ENCODE results near the gene RPLP2.

RPLP2 gene

GRCh38 chr11:819943-820649 is 10.3 kb downstream of the RPLP2 start:
- Mint-ChIP-seq H3K36me3 (peaks cover 44% of the 10 kb centered on the region), H3K27ac (peak overlapping the region; percentile 83), H3K9me3 (no peaks in the 10 kb centered on the region), H3K4me1 (peaks cover 15% of the 10 kb centered on the region), H3K4me3 (peak overlapping the region; percentile 76)
- DNase-seq (ENCODE audit: low spot score in 2 of 2) (peak; percentile 76 to 94), ATAC-seq (peak; percentile 81)

DNA sequence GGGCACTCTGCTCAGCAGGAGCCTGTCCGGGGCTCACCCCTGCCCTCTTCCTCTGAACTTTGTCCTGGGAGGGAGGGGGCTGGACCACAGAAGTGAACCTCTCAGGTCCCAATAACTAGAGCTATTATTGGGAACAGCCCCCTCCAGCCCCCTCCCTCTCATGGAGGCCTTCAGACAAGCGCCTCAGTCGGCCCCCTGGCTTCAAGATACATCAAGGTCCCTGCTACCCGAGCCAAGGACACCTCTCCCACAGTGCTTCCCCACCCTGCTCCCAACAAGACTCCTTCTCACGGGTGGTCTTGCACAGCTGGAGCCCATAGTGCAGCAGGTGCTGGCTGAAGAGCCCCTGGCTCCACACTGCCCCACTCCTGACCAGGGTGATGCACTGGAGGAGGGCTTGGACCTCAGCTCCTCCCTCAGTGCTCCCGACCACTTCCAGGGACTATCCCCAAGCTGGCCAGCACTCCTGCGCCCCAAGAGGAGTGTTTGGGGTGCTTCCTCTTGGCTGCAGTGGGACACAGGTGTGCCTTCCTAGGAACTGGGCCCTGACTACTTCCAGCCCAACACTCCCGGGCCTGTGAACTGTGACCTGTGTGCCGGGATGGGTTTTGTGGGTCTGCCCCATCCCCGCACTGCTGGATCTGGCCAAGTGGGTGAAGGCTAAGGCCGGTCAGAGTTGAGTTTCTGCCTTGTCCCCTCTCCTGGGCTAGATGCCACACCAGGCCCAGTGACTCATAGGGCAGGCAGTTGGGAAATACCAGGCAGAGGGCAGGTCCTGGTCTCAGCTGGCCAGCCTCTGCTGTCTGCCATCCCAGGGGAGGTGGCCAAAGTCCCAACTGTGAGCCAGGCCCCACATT is 11.1 kb downstream of the RPLP2 start:
- H3K36me3 Mint-ChIP-seq = peaks cover 43% of the 10 kb centered on the region
- peaks cover 17% of the 10 kb centered on the region for H3K4me1 Mint-ChIP-seq
- peak overlapping the region; percentile 76 for H3K4me3 Mint-ChIP-seq
- H3K27ac Mint-ChIP-seq = peak overlapping the region; percentile 83
- DNase-seq (ENCODE audit: low spot score in 2 of 2) (no peak), ATAC-seq (no peak)
- H3K9me3 Mint-ChIP-seq = no peaks in the 10 kb centered on the region

DNA sequence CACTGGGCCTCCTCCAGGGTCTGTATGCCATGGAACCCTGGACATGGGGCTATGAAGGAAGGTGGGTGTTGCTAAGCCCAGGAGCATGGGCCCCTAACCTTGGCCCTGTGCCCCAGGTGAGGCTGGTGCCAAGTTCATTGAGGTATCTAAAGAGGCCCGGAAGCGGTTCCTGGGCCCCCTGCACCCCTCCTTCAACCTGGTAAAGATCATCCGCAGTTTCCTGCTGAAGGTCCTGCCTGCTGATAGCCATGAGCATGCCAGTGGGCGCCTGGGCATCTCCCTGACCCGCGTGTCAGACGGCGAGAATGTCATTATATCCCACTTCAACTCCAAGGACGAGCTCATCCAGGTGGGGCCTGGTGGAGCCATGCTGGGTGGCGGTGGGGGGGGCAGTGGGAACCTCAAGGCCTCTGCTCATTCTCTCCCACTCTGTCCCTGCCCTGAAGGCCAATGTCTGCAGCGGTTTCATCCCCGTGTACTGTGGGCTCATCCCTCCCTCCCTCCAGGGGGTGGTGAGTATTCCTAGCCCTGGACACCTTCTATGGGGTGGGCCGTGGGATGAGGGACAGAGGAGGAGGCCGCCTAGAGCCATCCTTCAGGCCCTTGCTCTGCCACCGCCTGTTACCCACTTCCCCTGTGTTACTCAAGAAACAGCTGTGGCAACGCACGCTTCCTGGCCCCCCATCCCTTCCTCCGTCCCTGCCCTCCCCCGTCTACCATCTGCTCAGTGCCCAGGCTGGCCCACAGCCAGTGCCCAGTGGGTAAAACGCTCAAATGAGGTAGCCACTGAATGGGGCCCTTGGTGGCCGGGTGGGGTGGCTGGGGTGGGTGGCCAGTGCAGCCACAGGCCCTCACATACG is 12.0 kb downstream of the RPLP2 start:
- ATAC-seq (no peak), DNase-seq (ENCODE audit: low spot score in 2 of 2) (no peak)
- H3K9me3 Mint-ChIP-seq = no peaks in the 10 kb centered on the region
- H3K27ac Mint-ChIP-seq = peak overlapping the region; percentile 17
- H3K4me1 Mint-ChIP-seq = peaks cover 17% of the 10 kb centered on the region
- H3K36me3 Mint-ChIP-seq = peaks cover 43% of the 10 kb centered on the region
- H3K4me3 Mint-ChIP-seq = peak overlapping the region; percentile 76

DNA sequence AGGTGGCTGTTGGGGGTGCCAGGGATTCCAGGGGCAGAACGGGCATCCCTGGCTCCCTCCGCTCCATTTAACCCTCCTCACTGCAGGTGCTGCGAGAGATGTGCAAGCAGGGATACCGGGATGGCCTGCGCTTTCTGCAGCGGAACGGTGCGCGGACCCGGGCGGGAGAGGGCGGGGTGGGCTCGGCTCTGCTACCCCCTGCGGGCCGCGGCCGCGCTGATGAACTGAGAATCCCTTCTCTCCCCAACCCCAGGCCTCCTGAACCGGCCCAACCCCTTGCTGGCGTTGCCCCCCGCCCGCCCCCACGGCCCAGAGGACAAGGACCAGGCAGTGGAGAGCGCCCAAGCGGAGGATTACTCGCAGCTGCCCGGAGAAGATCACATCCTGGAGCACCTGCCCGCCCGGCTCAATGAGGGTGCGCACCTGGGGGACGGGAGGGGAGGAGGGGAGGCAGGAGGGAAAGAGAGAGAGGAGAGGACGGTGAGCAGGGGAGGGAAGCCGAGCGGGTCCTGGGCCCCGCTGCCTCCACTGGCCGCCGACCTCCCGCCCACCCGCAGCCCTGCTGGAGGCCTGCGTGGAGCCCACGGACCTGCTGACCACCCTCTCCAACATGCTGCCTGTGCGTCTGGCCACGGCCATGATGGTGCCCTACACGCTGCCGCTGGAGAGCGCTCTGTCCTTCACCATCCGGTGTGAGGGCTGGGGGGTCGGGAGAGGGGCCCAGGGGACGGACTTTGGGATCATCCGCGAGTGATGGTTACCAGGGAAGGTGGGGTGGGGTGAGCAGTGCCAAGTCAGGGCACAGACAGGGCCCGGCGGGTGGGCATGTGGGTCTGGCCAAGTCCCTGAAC is 13.9 kb downstream of the RPLP2 start:
- Mint-ChIP-seq H3K4me3 (no peak overlapping the region), H3K27ac (no peak overlapping the region), H3K36me3 (peaks cover 43% of the 10 kb centered on the region), H3K9me3 (no peaks in the 10 kb centered on the region), H3K4me1 (peaks cover 25% of the 10 kb centered on the region)
- no peak for DNase-seq (ENCODE audit: low spot score in 2 of 2)
- no peak for ATAC-seq

- Mint-ChIP-seq H3K9me3 (no peaks in the 10 kb centered on the region), H3K4me3 (no peak overlapping the region), H3K27ac (no peak overlapping the region), H3K36me3 (peaks cover 43% of the 10 kb centered on the region), H3K4me1 (peaks cover 23% of the 10 kb centered on the region)
- ATAC-seq (no peak), DNase-seq (ENCODE audit: low spot score in 2 of 2) (no peak)
Measured at GRCh38 chr11:824292-824880, 14.6 kb downstream of the RPLP2 start.

DNA sequence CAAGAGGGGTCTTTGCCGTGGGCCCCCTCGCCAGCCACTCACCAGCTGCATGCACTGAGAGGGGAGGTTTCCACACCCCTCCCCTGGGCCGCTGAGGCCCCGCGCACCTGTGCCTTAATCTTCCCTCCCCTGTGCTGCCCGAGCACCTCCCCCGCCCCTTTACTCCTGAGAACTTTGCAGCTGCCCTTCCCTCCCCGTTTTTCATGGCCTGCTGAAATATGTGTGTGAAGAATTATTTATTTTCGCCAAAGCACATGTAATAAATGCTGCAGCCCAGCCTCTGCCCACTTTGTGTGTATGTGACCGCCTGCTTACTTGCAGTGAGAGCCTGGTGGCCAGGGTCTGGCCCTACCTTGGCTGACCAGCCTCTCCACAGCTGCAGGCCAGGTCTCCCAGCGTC is 15.2 kb downstream of the RPLP2 start:
- DNase-seq (ENCODE audit: low spot score in 2 of 2) (no peak), ATAC-seq (no peak)
- Mint-ChIP-seq H3K36me3 (peaks cover 40% of the 10 kb centered on the region), H3K27ac (no peak overlapping the region), H3K9me3 (no peaks in the 10 kb centered on the region), H3K4me1 (peaks cover 23% of the 10 kb centered on the region), H3K4me3 (no peak overlapping the region)

DNA sequence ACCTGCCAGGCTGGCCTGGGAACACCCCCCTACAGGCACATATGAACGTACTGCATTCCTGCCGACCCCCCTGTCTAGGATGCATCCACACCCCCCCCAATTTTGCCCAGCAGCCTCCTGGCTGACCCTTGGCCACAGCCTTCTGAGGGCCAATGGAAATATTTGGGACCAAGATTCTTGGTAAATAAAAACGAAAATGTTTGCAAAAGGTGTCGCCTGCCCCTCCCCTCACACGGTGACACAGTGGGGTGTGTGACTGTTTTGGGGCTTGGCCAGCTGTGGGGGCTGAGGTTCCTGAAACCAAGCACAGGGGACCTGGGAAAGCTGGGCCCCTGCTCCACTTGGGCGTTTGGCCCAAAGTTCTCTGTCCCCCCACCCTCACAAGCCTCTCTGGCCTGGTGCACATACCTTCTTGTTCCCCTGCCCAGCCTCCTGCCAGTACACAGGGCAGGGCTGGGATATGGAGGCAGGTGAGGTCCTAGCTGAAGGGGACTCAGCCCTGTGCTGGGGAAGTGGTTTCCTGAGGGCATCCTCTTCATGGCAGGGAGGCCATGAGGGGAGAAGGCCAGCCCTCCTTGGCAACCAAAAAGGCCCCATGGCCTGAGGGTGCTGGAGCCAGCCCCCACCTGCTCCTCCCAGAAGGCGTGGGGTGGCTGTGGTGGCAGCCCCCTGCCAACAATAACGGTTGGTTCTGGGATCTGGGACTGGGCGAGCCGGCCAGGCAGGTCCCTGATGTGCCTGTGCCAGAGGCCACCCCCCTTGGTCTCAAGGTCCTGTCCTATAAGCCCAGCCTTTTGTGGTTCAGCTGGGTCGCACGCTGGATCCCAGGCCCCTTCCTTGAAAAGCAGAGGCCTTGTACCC is 15.8 kb downstream of the RPLP2 start:
- ATAC-seq = no peak
- Mint-ChIP-seq H3K9me3 (no peaks in the 10 kb centered on the region), H3K27ac (no peak overlapping the region), H3K36me3 (peaks cover 36% of the 10 kb centered on the region), H3K4me3 (no peak overlapping the region), H3K4me1 (peaks cover 23% of the 10 kb centered on the region)
- no peak for DNase-seq (ENCODE audit: low spot score in 2 of 2)

DNA sequence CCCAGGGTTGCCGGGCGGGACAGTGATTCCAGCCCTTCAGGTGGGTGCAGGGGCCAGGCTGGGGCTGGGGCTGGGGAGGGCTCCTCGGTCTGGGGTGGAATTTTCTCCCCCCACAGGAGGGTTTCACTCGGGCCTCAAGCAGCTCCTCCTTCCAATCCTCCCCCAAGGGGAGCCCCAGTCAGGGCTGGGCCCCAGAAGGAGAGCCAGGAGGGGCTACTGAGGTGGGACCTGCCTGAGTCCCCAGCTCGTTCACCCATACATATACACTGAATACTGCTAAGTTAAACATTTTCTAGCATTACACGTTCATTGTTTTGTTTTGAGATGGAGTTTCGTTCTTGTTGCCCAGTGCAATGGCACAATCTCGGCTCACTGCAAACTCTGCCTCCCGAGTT is 16.5 kb downstream of the RPLP2 start:
- DNase-seq (ENCODE audit: low spot score in 2 of 2) = no peak
- no peak for ATAC-seq
- Mint-ChIP-seq H3K36me3 (peaks cover 30% of the 10 kb centered on the region), H3K4me1 (peaks cover 16% of the 10 kb centered on the region), H3K27ac (no peak overlapping the region), H3K4me3 (peak overlapping the region; percentile 70), H3K9me3 (no peaks in the 10 kb centered on the region)

DNA sequence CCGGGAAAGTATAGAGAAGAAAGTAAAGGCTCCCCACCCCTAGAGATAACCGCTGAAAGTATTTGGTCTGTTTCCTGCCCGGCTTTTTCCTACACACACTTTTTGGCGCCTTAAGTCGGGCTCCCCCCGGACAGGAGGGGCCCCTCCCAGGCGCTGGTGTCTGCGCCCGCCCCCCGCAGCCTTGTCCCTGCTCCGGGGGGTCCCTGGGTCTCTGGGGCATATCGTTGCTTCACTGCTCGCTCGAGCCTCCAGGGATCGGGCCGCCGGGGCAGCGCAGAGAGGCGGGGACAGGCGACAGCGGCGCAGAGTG is 17.0 kb downstream of the RPLP2 start:
- H3K4me1 Mint-ChIP-seq = peaks cover 16% of the 10 kb centered on the region
- H3K9me3 Mint-ChIP-seq = no peaks in the 10 kb centered on the region
- no peak for ATAC-seq
- peaks cover 29% of the 10 kb centered on the region for H3K36me3 Mint-ChIP-seq
- H3K27ac Mint-ChIP-seq = no peak overlapping the region
- H3K4me3 Mint-ChIP-seq = peak overlapping the region; percentile 70
- DNase-seq (ENCODE audit: low spot score in 2 of 2) = no peak

DNA sequence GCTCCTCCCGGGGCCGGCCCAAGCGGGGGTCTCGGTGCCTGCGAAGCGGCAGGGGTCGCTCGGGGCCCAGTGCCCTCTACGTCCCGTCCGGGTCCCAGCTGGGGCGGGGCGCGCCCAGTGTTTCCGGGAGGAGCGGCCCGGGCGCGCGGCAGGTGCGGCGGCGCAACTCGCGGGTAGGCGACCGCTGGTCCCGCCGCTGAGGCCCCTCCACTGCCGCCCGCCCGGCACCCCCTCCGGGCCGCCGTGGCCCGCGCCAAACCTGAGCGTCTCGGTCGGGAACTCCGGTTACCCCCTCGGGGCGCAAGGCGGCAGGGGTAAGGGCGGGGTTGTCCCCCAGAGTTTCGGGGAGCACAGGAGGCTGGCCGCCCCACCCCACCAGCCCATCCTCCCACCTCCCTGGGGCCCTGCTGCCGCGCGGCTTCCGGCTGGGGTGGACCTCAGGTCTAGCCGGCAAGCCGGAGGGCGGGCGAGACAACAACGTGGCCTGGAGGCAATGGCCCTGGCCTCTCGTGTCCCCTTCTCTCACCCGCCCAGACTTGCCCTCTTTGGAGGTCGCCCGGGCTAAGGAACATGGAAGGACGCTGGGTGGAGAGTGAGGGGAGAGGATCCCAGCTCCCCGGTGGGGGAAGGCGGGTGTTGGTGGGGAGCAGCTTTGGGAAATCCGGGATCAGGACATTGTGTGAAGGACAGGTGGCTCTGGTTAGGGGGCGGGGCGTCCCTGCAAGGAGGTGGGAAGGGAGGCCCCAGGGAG is 17.6 kb downstream of the RPLP2 start:
- H3K36me3 Mint-ChIP-seq = peaks cover 24% of the 10 kb centered on the region
- H3K27ac Mint-ChIP-seq = no peak overlapping the region
- H3K4me3 Mint-ChIP-seq = peak overlapping the region; percentile 70
- peaks cover 16% of the 10 kb centered on the region for H3K4me1 Mint-ChIP-seq
- ATAC-seq (peak; percentile 17), DNase-seq (ENCODE audit: low spot score in 2 of 2) (peak in 1 of 2 donors; percentile 76)
- no peaks in the 10 kb centered on the region for H3K9me3 Mint-ChIP-seq

DNA sequence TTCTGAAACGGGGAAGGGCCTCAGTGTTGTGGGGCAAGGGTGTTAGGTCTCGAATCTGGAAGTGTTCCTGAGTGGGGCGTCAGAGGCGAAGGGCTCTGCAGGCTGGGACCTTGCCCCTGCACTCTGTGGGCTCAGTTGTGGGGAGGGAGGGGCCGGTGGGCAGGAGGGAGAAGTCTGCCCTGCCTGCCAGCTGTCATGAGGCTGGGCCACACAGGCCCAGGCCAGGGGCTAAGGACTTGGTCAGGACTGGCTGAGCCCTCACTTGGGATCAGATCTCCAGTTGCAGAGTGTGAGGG is 18.1 kb downstream of the RPLP2 start, which contains the start of gene CRACR2B:
TSS of gene CRACR2B (plus strand) at position 23 of the 296 bp plus-strand sequence. CDS start 689 bp downstream, outside the sequence.
- H3K27ac Mint-ChIP-seq = no peak within 1 kb of the TSS
- peaks cover 16% of the 10 kb centered on the region for H3K4me1 Mint-ChIP-seq
- H3K36me3 Mint-ChIP-seq = peaks cover 19% of the 10 kb centered on the region
- no peaks in the 10 kb centered on the region for H3K9me3 Mint-ChIP-seq
- peak within 1 kb of the TSS; percentile 70 for H3K4me3 Mint-ChIP-seq
- no peak for DNase-seq (ENCODE audit: low spot score in 2 of 2)
- ATAC-seq = no peak

DNA sequence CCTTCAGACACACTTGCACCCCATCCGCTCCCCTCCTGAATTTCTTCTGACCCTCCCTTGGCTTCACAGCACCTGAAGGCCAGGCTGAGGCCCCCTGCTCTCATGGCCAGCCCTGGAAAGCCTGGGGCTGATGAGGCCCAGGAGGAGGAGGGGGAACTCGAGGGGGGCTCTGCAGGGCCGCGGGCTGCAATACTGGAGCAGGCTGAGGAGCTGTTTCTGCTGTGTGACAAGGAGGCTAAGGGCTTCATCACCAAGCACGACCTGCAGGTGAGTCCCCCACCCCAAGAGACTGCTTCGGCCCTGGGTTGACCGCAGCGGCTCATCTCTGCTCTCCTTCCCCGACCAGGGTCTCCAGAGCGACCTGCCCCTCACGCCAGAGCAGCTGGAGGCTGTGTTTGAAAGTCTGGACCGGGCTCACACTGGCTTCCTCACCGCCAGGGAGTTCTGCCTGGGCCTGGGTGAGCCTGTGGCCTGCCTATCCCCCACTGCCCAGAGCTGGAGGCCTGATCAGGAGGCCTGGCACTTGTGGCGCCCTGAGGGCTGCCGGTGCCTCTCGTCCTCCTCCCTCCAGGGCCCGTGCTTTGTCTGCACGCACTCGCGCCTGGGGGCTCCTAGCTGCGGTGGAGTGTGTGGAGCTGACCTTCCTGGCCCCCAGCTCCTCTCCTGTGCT is 18.9 kb downstream of the RPLP2 start:
- DNase-seq (ENCODE audit: low spot score in 2 of 2) = no peak
- H3K9me3 Mint-ChIP-seq = no peaks in the 10 kb centered on the region
- no peak for ATAC-seq
- peak overlapping the region; percentile 70 for H3K4me3 Mint-ChIP-seq
- no peak overlapping the region for H3K27ac Mint-ChIP-seq
- peaks cover 13% of the 10 kb centered on the region for H3K36me3 Mint-ChIP-seq
- H3K4me1 Mint-ChIP-seq = peaks cover 16% of the 10 kb centered on the region
